ENCODE results near the gene NKX6-1. TPM values are rescaled to one million over a fixed set of nuclear protein-coding genes. Genes with fewer than 3 reads are reported as not detected.

Gene NKX6-1
- total and polyA plus RNA-seq, 9 of the 15 experiments (the other 6 are each of a cell fraction or from before 2014, with no cell fraction given): not detected

DNA sequence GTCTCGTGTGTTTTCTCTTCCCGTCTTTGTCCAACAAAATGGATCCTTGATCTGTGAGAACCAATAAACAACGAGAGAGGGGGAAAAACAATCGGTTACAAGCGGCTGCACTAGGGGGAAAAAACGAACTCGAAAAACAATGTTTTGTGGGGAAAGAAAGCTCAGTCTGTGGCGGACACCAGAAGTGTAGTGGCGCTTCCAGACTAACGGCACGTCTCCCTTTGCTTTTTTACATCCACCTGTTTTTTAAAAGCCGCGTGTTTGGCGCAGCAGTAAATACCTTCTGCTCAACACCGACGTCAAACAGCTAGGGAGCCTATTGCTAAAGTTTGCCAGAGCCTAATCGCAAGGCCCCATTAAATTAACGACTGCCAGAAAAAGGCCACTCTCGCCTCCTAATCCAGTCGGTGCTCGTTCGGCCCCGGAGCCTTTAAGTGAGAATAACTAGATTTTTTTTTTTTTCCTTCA, 3.3 kb downstream of the NKX6-1 start:
- H3K9me3 ChIP-seq (replicated peaks; ENCODE audit: control insufficient read depth, insufficient read depth, low read depth, low read length): no peaks in the 10 kb centered on the region
- FAIRE-seq: no peak
- no peak for TF ChIP-seq SMARCA5 (IDR thresholded peaks at IDR 0.05)
- TF ChIP-seq BRD9 (IDR thresholded peaks at IDR 0.05; ENCODE audit: low read depth, partially characterized antibody): no peak
- intact Hi-C loops (cut with micrococcal nuclease) (no loop called here), in situ Hi-C loops (cut with MboI) (no loop called here)
- H3K4me1 ChIP-seq (replicated peaks in 1 of 2; ENCODE audit: control insufficient read depth in 2 of 2, insufficient read depth in 2 of 2, low read length in 2 of 2): peaks cover 0 to 33% of the 10 kb centered on the region in 2 experiments; a peak in 2 of 5 replicates
- no peak overlapping the region for H3K27ac ChIP-seq (ENCODE audit: extremely low read depth, low read depth, low read length)
- POLR2A ChIA-PET: no interaction called here
- peaks cover 28 to 55% of the 10 kb centered on the region in 2 experiments; a peak in 4 of 5 replicates for H3K27me3 ChIP-seq (ENCODE audit: control insufficient read depth in 2 of 2, insufficient read depth in 2 of 2, low read length in 2 of 2)
- H3K36me3 ChIP-seq (ENCODE audit: control insufficient read depth, insufficient read depth, low read length): no peaks in the 10 kb centered on the region
- no TSS peak for BruUV-seq (replicated peaks)
- DNase-seq (ENCODE audit: extremely low read depth in 1 of 4, low spot score in 3 of 4): no peak
- CTCF ChIA-PET (ENCODE audit: low intra/inter-chr PET ratio): no interaction called here
- H3K79me2 ChIP-seq (ENCODE audit: control insufficient read depth, insufficient read depth, low read length): no peaks in the 10 kb centered on the region
- no peaks in the 10 kb centered on the region for H4K20me1 ChIP-seq (replicated peaks; ENCODE audit: control insufficient read depth, insufficient read depth, low read length)
- no peak overlapping the region for H3K4me3 ChIP-seq
- H3K4me2 ChIP-seq (ENCODE audit: insufficient read depth, low read length): no peak overlapping the region
- ATAC-seq: no peak
- no peak overlapping the region for H2AFZ ChIP-seq (ENCODE audit: low read depth, low read length)
- H3K9me1 ChIP-seq (ENCODE audit: control insufficient read depth, insufficient read depth, low read length): no peaks in the 10 kb centered on the region
- 7% methylated on average over 21 of the region's 23 CpGs for WGBS (ENCODE audit: insufficient coverage, low coverage, missing lambda C conversion rate)
- no peak overlapping the region for H3K9ac ChIP-seq (ENCODE audit: insufficient read depth in 1 of 2, low read depth in 2 of 2, low read length in 2 of 2)

DNA sequence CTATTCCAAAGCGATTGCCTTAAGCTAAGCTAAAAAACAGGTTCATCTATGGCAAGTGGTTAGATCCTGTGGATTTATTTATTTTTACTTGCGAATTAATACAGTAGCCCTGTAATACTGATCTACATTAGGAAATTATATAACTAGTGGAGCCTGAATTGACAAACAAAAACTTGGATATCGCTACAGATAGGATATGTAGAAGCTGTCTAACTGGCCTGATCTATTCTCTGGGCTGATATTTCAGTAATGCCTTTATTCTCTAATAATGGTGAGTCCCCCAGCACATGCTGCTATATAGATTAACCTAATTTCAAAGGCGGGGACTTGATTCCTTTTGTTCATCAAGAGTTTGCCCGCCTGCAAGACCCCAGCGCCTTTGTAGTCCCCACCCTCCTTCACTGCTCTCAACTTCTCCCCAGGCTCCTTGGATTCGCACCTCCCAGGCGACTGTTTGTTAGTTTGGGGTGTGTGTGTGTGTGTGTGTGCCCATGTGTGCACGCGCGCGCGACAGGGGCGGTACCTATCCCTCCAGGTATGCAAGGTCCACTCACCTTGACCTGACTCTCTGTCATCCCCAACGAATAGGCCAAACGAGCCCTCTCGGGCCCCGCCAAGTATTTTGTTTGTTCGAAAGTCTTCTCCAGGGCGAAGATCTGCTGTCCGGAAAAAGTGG, 3.8 kb downstream of the NKX6-1 start:
- no peaks in the 10 kb centered on the region for H4K20me1 ChIP-seq (replicated peaks; ENCODE audit: control insufficient read depth, insufficient read depth, low read length)
- no peak overlapping the region for H3K4me2 ChIP-seq (ENCODE audit: insufficient read depth, low read length)
- no peak overlapping the region for H3K4me3 ChIP-seq
- TF ChIP-seq ILK (tag; IDR thresholded peaks at IDR 0.05; ENCODE audit: borderline replicate concordance, low read depth) (no peak), RFX7 (CRISPR knock-in tag; IDR thresholded peaks at IDR 0.05) (no peak), HDGF (IDR thresholded peaks at IDR 0.05) (no peak), RAD51 (IDR thresholded peaks at IDR 0.05; ENCODE audit: borderline replicate concordance, low read depth) (no peak)
- TF ChIP-seq, protein P1, sequence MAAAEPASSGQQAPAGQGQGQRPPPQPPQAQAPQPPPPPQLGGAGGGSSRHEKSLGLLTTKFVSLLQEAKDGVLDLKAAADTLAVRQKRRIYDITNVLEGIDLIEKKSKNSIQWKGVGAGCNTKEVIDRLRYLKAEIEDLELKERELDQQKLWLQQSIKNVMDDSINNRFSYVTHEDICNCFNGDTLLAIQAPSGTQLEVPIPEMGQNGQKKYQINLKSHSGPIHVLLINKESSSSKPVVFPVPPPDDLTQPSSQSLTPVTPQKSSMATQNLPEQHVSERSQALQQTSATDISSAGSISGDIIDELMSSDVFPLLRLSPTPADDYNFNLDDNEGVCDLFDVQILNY (CRISPR knock-in tag; IDR thresholded peaks at IDR 0.05): no peak
- TF ChIP-seq, protein P2, sequence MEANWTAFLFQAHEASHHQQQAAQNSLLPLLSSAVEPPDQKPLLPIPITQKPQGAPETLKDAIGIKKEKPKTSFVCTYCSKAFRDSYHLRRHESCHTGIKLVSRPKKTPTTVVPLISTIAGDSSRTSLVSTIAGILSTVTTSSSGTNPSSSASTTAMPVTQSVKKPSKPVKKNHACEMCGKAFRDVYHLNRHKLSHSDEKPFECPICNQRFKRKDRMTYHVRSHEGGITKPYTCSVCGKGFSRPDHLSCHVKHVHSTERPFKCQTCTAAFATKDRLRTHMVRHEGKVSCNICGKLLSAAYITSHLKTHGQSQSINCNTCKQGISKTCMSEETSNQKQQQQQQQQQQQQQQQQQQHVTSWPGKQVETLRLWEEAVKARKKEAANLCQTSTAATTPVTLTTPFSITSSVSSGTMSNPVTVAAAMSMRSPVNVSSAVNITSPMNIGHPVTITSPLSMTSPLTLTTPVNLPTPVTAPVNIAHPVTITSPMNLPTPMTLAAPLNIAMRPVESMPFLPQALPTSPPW (CRISPR knock-in tag; IDR thresholded peaks at IDR 0.05): no peak
- ATAC-seq: no peak
- intact Hi-C loops (cut with micrococcal nuclease) (no loop called here), in situ Hi-C loops (cut with MboI) (no loop called here)
- ChIA-PET POLR2A (no interaction called here), CTCF (ENCODE audit: low intra/inter-chr PET ratio) (no interaction called here)
- H3K27ac ChIP-seq (ENCODE audit: extremely low read depth, low read depth, low read length): no peak overlapping the region
- no peak for FAIRE-seq
- peaks cover 0 to 33% of the 10 kb centered on the region in 2 experiments; a peak in 2 of 5 replicates for H3K4me1 ChIP-seq (replicated peaks in 1 of 2; ENCODE audit: control insufficient read depth in 2 of 2, insufficient read depth in 2 of 2, low read length in 2 of 2)
- WGBS (ENCODE audit: insufficient coverage, low coverage, missing lambda C conversion rate): 3% methylated on average over 14 of the region's 21 CpGs
- H3K79me2 ChIP-seq (ENCODE audit: control insufficient read depth, insufficient read depth, low read length): no peaks in the 10 kb centered on the region
- no TSS peak for BruUV-seq (replicated peaks)
- no peak for DNase-seq (ENCODE audit: extremely low read depth in 1 of 4, low spot score in 3 of 4)
- no peaks in the 10 kb centered on the region for H3K9me3 ChIP-seq (replicated peaks; ENCODE audit: control insufficient read depth, insufficient read depth, low read depth, low read length)
- H3K36me3 ChIP-seq (ENCODE audit: control insufficient read depth, insufficient read depth, low read length): no peaks in the 10 kb centered on the region
- no peaks in the 10 kb centered on the region for H3K9me1 ChIP-seq (ENCODE audit: control insufficient read depth, insufficient read depth, low read length)
- H3K9ac ChIP-seq (ENCODE audit: insufficient read depth in 1 of 2, low read depth in 2 of 2, low read length in 2 of 2): no peak overlapping the region
- H2AFZ ChIP-seq (ENCODE audit: low read depth, low read length): no peak overlapping the region
- peaks cover 23 to 54% of the 10 kb centered on the region in 2 experiments; a peak in 4 of 5 replicates for H3K27me3 ChIP-seq (ENCODE audit: control insufficient read depth in 2 of 2, insufficient read depth in 2 of 2, low read length in 2 of 2)
